CD4-positive, alpha-beta T cell treated with Interleukin-10 for 1 hour (primary cell): ENCODE data around the gene SLAMF6.
"Not testable (repeated sequence)": the region's sequence is repeated elsewhere in the genome, so short reads cannot be mapped to it uniquely, and the experiment has no call there.

Experiments used
- DNase-seq: peaks from one replicate; pipeline ENCODE4 v3.0.0-alpha.2; 2020

SLAMF6 gene

GRCh38 chr1:160541622-160542302, 18.7 kb upstream of the SLAMF6 start:
- DNase-seq, result no peak

GRCh38 chr1:160540859-160541233, 17.8 kb upstream of the SLAMF6 start:
- DNase-seq, result no peak

GRCh38 chr1:160539990-160540858, 17.2 kb upstream of the SLAMF6 start:
- peak; percentile 76 for DNase-seq

- no peak for DNase-seq
Measured at GRCh38 chr1:160539684-160539989, 16.6 kb upstream of the SLAMF6 start.

GRCh38 chr1:160538985-160539651, 16.1 kb upstream of the SLAMF6 start:
- DNase-seq, result no peak

GRCh38 chr1:160537714-160538665, 14.9 kb upstream of the SLAMF6 start:
- DNase-seq, result no peak

GRCh38 chr1:160534823-160535605, 12.0 kb upstream of the SLAMF6 start:
- no peak for DNase-seq

GRCh38 chr1:160532557-160532813, 9.4 kb upstream of the SLAMF6 start:
- not testable (repeated sequence) for DNase-seq

- not testable (repeated sequence) for DNase-seq
Measured at GRCh38 chr1:160531809-160532556, 8.9 kb upstream of the SLAMF6 start.

GRCh38 chr1:160529401-160529952, 6.4 kb upstream of the SLAMF6 start:
- not testable (repeated sequence) for DNase-seq

GRCh38 chr1:160523789-160524188, 734 bp upstream of the SLAMF6 start:
- DNase-seq, result not testable (repeated sequence)

GRCh38 chr1:160522136-160522535, 919 bp downstream of the SLAMF6 start:
- DNase-seq, result no peak

GRCh38 chr1:160521554-160521953, 1.5 kb downstream of the SLAMF6 start:
- DNase-seq, result no peak

GRCh38 chr1:160520999-160521398, 2.1 kb downstream of the SLAMF6 start:
- DNase-seq, result no peak

GRCh38 chr1:160520582-160520981, 2.5 kb downstream of the SLAMF6 start:
- peak; percentile 18 for DNase-seq

GRCh38 chr1:160519642-160520435, 3.2 kb downstream of the SLAMF6 start:
- peak; percentile 60 for DNase-seq

GRCh38 chr1:160517519-160517918, 5.5 kb downstream of the SLAMF6 start:
- not testable (repeated sequence) for DNase-seq

- not testable (repeated sequence) for DNase-seq
Measured at GRCh38 chr1:160515908-160516307, 7.1 kb downstream of the SLAMF6 start.

GRCh38 chr1:160504651-160505050, 18.4 kb downstream of the SLAMF6 start:
- no peak for DNase-seq

GRCh38 chr1:160503087-160503486, 20.0 kb downstream of the SLAMF6 start:
- no peak for DNase-seq
